CD4-positive, alpha-beta memory T cell (primary cell): ENCODE measurements around the gene CENPA. TPM values are rescaled to one million over a fixed set of nuclear protein-coding genes. Genes with fewer than 3 reads are reported as not detected.

Experiments
- CTCF ChIA-PET: fragments of 350-600 bp; sonication (Branson Sonifier 250); formaldehyde crosslinking; loops from one replicate; lab custom pipeline; 2021; ENCODE audit warnings: inconsistent platforms; ENCODE audit not compliant: partially characterized antibody; lab: Charles Lee
- POLR2A ChIA-PET: fragments of 350-600 bp; sonication (Branson Sonifier 250); formaldehyde crosslinking; loops from one replicate; lab custom pipeline; 2021; ENCODE audit not compliant: partially characterized antibody; lab: Charles Lee
- DNase-seq, 5 donors: peaks; one replicate each; pipeline versions ENCODE4 v3.0.0 to v3.0.0-alpha.2; 2020 to 2022; ENCODE audit warnings: mixed read lengths in 1 of 5
- H3K27ac ChIP-seq: one replicate; pipeline ENCODE4 v1.7.0; 2013; ENCODE audit warnings: low read depth, low read length
- H3K27me3 ChIP-seq: 2 replicates; pipeline ENCODE4 v1.7.0; 2013; ENCODE audit warnings: mild to moderate bottlenecking, low read length, moderate library complexity; ENCODE audit not compliant: insufficient read depth
- H3K36me3 ChIP-seq: 2 replicates; pipeline ENCODE4 v1.7.0; 2013; ENCODE audit warnings: mild to moderate bottlenecking, low read length, moderate library complexity; ENCODE audit not compliant: insufficient read depth
- H3K4me1 ChIP-seq: 2 replicates; pipeline ENCODE4 v1.7.0; 2013; ENCODE audit warnings: mild to moderate bottlenecking, low read length, moderate library complexity; ENCODE audit not compliant: insufficient read depth
- H3K4me3 ChIP-seq, 2 donors: one replicate each; pipeline ENCODE4 v1.7.0; 2013; ENCODE audit warnings: low read length in 2 of 2, mild to moderate bottlenecking in 1 of 2
- H3K9me3 ChIP-seq, 2 donors: one replicate each; pipeline ENCODE4 v1.7.0; 2013; ENCODE audit warnings: low read length in 2 of 2, control low read depth in 1 of 2; ENCODE audit not compliant: control insufficient read depth in 1 of 2
- H3K27ac Mint-ChIP-seq, 7 donors: one replicate each; pipeline ENCODE4 v1.8.0; 2020 to 2021; ENCODE audit warnings: mixed read lengths in 7 of 7, mild to moderate bottlenecking in 6 of 7, inconsistent platforms in 3 of 7, moderate library complexity in 3 of 7
- H3K27me3 Mint-ChIP-seq, 2 donors: one replicate each; pipeline ENCODE4 v1.8.0; 2020 to 2021; ENCODE audit warnings: mixed read lengths in 2 of 2
- H3K36me3 Mint-ChIP-seq, 2 donors: one replicate each; pipeline ENCODE4 v1.8.0; 2020 to 2021; ENCODE audit warnings: mixed read lengths in 2 of 2, inconsistent platforms in 1 of 2, mild to moderate bottlenecking in 1 of 2
- H3K4me1 Mint-ChIP-seq, 4 donors: one replicate each; pipeline ENCODE4 v1.8.0; 2020 to 2021; ENCODE audit warnings: mixed read lengths in 4 of 4, mild to moderate bottlenecking in 1 of 4
- H3K4me3 Mint-ChIP-seq, 8 donors: one replicate each; pipeline ENCODE4 v1.8.0; 2020 to 2021; ENCODE audit warnings: mixed read lengths in 8 of 8, mild to moderate bottlenecking in 7 of 8, moderate library complexity in 6 of 8, inconsistent platforms in 3 of 8
- H3K9me3 Mint-ChIP-seq, 8 donors: one replicate each; pipeline ENCODE4 v1.8.0; 2020 to 2021; ENCODE audit warnings: mixed read lengths in 8 of 8, mild to moderate bottlenecking in 5 of 8, inconsistent platforms in 3 of 8, moderate library complexity in 1 of 8
- intact Hi-C: fragments of 100-400 bp; cut with micrococcal nuclease; formaldehyde crosslinking; loops from one replicate; pipeline ENCODE4 v1.15.1; 2023
- polyA plus RNA-seq, 2 donors: library from polyadenylated mRNA; unstranded; fragments of 300-500 nt; fragmentation: Illumina TruSeq; gene quantifications; one replicate each; pipeline ENCODE4 v1.2.3, GENCODE V29; 2021
- total RNA-seq, 2 experiments: library from RNA; stranded (reverse); gene quantifications; one replicate each; pipeline ENCODE4 v1.2.3, GENCODE V29; 2021

The CENPA gene
- total and polyA plus RNA-seq, 4 experiments from 2014 or later: 0.32 TPM; not detected in 3

DNA sequence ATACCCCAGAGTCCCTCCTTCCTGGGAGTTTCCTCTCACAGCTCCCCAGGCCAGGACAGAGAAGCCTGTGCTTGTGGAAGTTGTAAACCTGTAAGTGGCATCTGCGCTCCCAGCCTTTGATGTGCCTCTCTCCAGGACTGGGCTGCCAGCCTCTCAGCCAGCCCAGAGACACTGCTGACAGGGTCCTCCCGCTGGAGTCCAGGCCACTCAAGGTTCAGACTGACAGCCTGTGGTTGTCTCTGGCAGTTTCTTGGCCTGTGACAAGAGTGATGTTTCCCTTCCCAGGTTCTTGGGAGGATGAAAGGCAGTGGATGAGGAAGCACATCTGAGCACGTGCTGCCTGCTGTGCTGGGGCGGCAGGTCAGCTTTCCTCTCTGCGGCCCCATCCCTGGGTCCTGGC is 18.7 kb upstream of the CENPA start:
- H3K4me1 Mint-ChIP-seq: peaks cover 29 to 83% (median 60%) of the 10 kb centered on the region in 4 donors

DNA sequence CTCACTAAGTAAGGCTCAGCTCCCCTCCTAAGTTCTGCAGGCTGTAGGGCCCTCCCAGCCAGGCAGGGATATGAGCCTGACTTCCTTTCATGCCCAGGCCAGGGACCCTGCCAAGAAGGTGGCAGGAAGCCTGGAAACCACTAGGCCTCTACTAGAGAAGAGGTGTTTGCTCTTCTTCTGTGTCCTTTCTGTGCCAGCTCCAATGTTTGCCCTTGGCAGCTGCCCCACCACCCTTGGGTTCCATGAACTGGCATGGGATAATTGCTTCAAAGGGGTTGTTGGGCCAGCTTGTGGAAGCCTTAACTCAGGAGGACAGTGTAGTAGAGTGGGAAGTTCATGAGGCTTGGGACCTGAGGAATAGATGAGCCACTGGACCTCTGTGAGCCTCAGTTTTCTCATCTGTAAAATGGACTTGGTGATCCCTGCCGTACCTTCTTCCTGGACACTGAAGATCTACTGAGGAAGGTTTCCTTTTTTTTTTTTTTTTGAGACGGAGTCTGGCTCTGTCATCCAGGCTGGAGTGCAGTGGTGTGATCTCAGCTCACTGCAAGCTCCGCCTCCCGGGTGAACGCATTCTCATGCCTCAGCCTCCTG is 17.9 kb upstream of the CENPA start:
- H3K4me3 ChIP-seq: no peak overlapping the region
- no peak overlapping the region for H3K27ac ChIP-seq
- Mint-ChIP-seq H3K36me3 (peaks cover 0 to 16% of the 10 kb centered on the region in 2 donors), H3K4me1 (peaks cover 37 to 92% (median 68%) of the 10 kb centered on the region in 4 donors), H3K27ac (peak overlapping the region in 1 of 7 donors; percentile 29), H3K4me3 (peak overlapping the region in 2 of 8 donors; percentile 6 to 15), H3K27me3 (no peaks in the 10 kb centered on the region), H3K9me3 (no peaks in the 10 kb centered on the region)
- CTCF ChIA-PET: interaction anchor here (1.2 kb wide), 1 partner anchor 9 kb away, joined by 4 read pairs; no protein-coding TSS in a partner anchor
- H3K27me3 ChIP-seq: no peaks in the 10 kb centered on the region
- H3K4me1 ChIP-seq: peaks cover 70% of the 10 kb centered on the region
- DNase-seq: no peak
- POLR2A ChIA-PET: interaction anchor here (1.3 kb wide), 1 partner anchor 18 kb away, joined by 4 read pairs; the partner anchor contains the start of gene CENPA
- no peaks in the 10 kb centered on the region for H3K9me3 ChIP-seq
- intact Hi-C loops: no loop called here
- no peaks in the 10 kb centered on the region for H3K36me3 ChIP-seq

More for the DNA sequence above, 18.7 kb upstream of the CENPA start:
- Mint-ChIP-seq H3K4me3 (peak overlapping the region in 1 of 8 donors; percentile 78), H3K27me3 (no peaks in the 10 kb centered on the region), H3K9me3 (no peaks in the 10 kb centered on the region), H3K36me3 (peaks cover 0 to 9% of the 10 kb centered on the region in 2 donors), H3K27ac (peak overlapping the region in 4 of 7 donors; percentile 57 to 82 (median 66))
- no peaks in the 10 kb centered on the region for H3K9me3 ChIP-seq
- H3K27me3 ChIP-seq: no peaks in the 10 kb centered on the region
- H3K36me3 ChIP-seq: no peaks in the 10 kb centered on the region
- POLR2A ChIA-PET: no interaction called here
- H3K27ac ChIP-seq: no peak overlapping the region
- H3K4me1 ChIP-seq: peaks cover 62% of the 10 kb centered on the region
- DNase-seq: no peak
- CTCF ChIA-PET: interaction anchor here (1.2 kb wide), 1 partner anchor 10 kb away, joined by 4 read pairs; no protein-coding TSS in a partner anchor
- intact Hi-C loops: no loop called here
- H3K4me3 ChIP-seq: no peak overlapping the region

DNA sequence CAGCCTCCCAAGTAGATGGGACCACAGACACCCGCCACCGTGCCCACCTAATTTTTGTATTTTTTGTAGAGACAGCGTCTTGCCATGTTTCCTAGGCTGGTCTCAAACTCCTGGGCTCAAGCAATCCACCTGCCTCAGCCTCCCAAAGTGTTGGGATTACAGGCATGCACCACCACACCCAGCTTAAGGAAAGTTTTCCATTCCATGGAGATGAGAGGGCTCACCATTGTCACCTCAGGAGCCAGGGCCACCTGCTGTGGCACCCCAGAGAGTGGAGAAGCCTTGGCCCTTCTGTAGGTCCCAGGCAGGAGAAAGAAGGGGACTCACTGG is 17.1 kb upstream of the CENPA start:
- Mint-ChIP-seq H3K4me1 (peaks cover 36 to 88% (median 64%) of the 10 kb centered on the region in 4 donors), H3K9me3 (no peaks in the 10 kb centered on the region), H3K4me3 (peak overlapping the region in 2 of 8 donors; percentile 20 to 31), H3K27me3 (no peaks in the 10 kb centered on the region), H3K27ac (peak overlapping the region in 3 of 7 donors; percentile 69 to 85 (median 74)), H3K36me3 (peaks cover 0 to 17% of the 10 kb centered on the region in 2 donors)
- no peak for DNase-seq
- Histone ChIP-seq H3K4me1 (peaks cover 66% of the 10 kb centered on the region), H3K4me3 (no peak overlapping the region), H3K9me3 (no peaks in the 10 kb centered on the region), H3K27ac (no peak overlapping the region), H3K27me3 (no peaks in the 10 kb centered on the region), H3K36me3 (no peaks in the 10 kb centered on the region)
- CTCF ChIA-PET: no interaction called here
- intact Hi-C loops: no loop called here
- POLR2A ChIA-PET: interaction anchor here (1.3 kb wide), 1 partner anchor 17 kb away, joined by 4 read pairs; the partner anchor contains the start of gene CENPA

DNA sequence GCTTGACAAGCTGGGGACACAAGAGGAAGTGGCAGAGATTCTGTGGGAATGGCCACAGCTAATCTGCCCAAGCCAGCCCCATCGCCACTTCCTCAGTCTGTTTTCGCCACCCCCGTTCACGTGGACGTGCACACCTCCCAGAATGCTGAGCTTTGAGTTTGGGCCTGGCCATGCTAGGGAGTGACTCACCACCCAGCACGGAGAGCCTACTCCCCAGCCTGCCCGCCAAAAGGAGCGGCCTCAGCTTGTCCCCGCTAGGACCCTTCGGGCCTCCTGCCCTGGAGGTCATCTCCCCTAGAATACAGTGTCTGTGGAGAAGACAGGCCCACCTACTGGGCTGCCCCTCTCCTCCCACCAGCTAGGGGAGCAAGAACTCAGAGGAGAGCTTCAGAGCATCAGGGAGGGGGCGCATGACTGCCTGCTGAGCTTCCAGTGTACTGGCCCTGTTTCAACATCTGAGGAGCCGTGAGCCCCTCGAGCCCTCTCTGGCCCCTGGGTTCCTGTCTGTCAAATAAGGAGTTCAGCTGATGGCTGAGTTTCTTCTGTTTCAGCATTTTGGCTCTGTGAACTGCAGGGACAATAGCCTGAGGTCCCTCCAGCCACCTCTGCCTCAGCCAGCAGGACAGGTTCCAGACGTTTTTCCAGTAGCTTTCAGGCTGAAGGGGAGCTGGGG is 16.6 kb upstream of the CENPA start:
- CTCF ChIA-PET: no interaction called here
- Histone ChIP-seq H3K4me3 (no peak overlapping the region), H3K27me3 (no peaks in the 10 kb centered on the region), H3K9me3 (no peaks in the 10 kb centered on the region), H3K4me1 (peaks cover 66% of the 10 kb centered on the region), H3K36me3 (peaks cover 4% of the 10 kb centered on the region), H3K27ac (no peak overlapping the region)
- H3K27ac Mint-ChIP-seq: peak overlapping the region in 6 of 7 donors; percentile 69 to 85 (median 76)
- DNase-seq: no peak
- no peaks in the 10 kb centered on the region for H3K9me3 Mint-ChIP-seq
- H3K4me1 Mint-ChIP-seq: peaks cover 36 to 83% (median 64%) of the 10 kb centered on the region in 4 donors
- intact Hi-C loops: no loop called here
- peak overlapping the region in 2 of 8 donors; percentile 15 to 17 for H3K4me3 Mint-ChIP-seq
- H3K36me3 Mint-ChIP-seq: peaks cover under 1 to 19% of the 10 kb centered on the region in 2 donors
- POLR2A ChIA-PET: no interaction called here
- H3K27me3 Mint-ChIP-seq: no peaks in the 10 kb centered on the region

DNA sequence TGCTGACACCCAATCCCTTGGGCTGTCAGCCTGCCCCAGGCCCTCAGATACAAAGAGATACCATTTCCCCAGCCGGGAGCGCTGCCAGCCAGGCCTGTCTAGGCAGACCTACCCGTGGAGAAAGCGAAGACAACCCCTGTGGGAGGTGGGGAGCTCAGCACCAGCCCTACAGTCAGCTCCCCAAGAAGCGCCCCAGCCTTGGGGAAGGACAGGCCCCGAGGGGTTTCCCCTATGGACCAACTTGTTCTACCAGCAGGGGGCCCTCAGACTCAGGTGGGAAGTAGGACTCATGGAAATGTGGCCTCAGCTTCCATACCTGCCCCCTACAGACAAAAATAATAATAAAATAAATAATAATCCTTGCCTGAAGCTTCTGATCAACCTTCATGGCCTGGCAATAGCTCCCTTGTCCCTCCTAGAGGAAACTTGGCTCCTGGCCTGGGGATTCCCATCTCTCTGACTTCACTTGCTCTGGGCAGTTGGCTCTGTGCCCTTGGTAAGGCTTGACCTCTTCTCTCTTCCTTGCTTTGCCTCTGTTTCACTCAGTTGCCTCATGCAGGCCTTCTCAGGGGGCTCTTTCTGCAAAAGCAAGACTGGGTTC is 14.8 kb upstream of the CENPA start:
- peaks cover 51% of the 10 kb centered on the region for H3K4me1 ChIP-seq
- Mint-ChIP-seq H3K4me1 (peaks cover 23 to 70% (median 50%) of the 10 kb centered on the region in 4 donors), H3K4me3 (no peak overlapping the region), H3K36me3 (peaks cover 7 to 31% of the 10 kb centered on the region in 2 donors), H3K27ac (peak overlapping the region; percentile 48 to 95 (median 81)), H3K9me3 (no peaks in the 10 kb centered on the region), H3K27me3 (no peaks in the 10 kb centered on the region)
- no peak overlapping the region for H3K4me3 ChIP-seq
- H3K36me3 ChIP-seq: peaks cover 18% of the 10 kb centered on the region
- peak in 3 of 5 donors; percentile 12 to 49 (median 14) for DNase-seq
- H3K27ac ChIP-seq: no peak overlapping the region
- no peaks in the 10 kb centered on the region for H3K9me3 ChIP-seq
- ChIA-PET CTCF (interaction anchor here (1.0 to 1.6 kb wide), 2 partner anchors 11 to 75 kb away, joined by 3 to 4 read pairs; no protein-coding TSS in a partner anchor), POLR2A (no interaction called here)
- H3K27me3 ChIP-seq: no peaks in the 10 kb centered on the region
- intact Hi-C loops: no loop called here

DNA sequence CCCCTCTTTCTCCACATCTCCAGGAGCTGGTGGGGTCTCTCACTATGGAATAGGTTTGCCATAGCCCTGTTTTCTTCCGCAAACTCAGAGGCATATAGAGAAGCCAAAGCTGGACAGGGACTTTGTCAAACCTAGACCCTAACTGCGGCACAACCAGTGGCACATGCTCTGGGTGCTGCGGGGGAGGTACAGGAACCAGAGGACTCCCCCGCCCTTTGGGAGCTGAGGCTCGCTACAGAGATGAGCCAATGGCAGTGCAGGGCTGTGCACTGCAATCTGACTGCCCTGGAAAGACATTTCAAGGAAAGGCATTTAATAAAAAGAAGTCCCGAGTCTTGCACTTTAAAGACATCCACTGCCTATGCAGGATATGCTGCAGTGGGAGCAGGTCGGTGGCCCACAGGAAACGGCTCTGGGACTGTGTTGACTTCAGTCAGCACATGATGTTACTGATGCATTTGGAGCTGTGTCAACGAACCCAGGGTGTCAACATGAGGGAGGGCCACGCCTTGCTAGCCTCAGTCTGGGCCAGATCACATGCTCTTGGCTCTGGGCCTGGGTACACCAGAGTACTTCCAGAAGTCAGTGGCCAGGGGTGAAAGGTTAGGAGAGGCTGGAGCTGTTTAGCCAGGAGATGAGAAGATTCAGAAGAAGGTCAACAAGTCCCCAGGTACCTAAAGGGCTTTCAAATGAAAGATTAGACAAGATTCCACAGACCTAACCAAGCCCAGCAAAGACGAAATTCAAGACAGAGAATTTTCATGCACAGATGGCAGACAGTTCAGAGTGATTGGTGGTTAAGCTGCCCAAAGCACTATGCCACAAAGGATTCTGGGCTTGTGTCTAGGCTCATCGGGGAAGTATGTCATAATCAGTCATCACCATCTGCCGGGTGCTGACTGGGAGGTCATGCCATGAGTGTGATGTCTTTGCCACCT is 13.5 kb upstream of the CENPA start:
- intact Hi-C loops: no loop called here
- no peaks in the 10 kb centered on the region for H3K9me3 Mint-ChIP-seq
- H3K36me3 Mint-ChIP-seq: peaks cover 7 to 42% of the 10 kb centered on the region in 2 donors
- peaks cover 25% of the 10 kb centered on the region for H3K36me3 ChIP-seq
- ChIA-PET CTCF (interaction anchor here (0.7 to 1.6 kb wide), 3 partner anchors 27 to 74 kb away, joined by 3 to 4 read pairs (median 4); no protein-coding TSS in a partner anchor), POLR2A (interaction anchor here (1.0 to 2.2 kb wide), 2 partner anchors 8 to 14 kb away, joined by 4 to 9 read pairs; partner anchors contain the start of gene SLC35F6)
- peaks cover 23 to 57% (median 43%) of the 10 kb centered on the region in 4 donors for H3K4me1 Mint-ChIP-seq
- H3K27ac ChIP-seq: no peak overlapping the region
- peak; percentile 32 to 62 (median 47) for DNase-seq
- H3K4me3 ChIP-seq: no peak overlapping the region
- no peaks in the 10 kb centered on the region for H3K9me3 ChIP-seq
- peaks cover 40% of the 10 kb centered on the region for H3K4me1 ChIP-seq
- no peaks in the 10 kb centered on the region for H3K27me3 ChIP-seq
- H3K27ac Mint-ChIP-seq: peak overlapping the region; percentile 81 to 97 (median 94)
- H3K4me3 Mint-ChIP-seq: peak overlapping the region; percentile 9 to 75 (median 48)
- H3K27me3 Mint-ChIP-seq: no peaks in the 10 kb centered on the region
